K562 (cell line): ENCODE data around the gene COL20A1. TPM values are rescaled to one million over a fixed set of nuclear protein-coding genes. Genes with fewer than 3 reads are reported as not detected.
A peak's percentile ranks its signal among the peaks of the same experiment; 100 is the strongest.

Experiments
- BDP1 ChIP-seq: IDR thresholded peaks from 3 replicates; pipeline ENCODE4 v1.6.1; 2011; ENCODE audit not compliant: insufficient read length, insufficient read depth
- BHLHE40 ChIP-seq: IDR thresholded peaks from 2 replicates; pipeline ENCODE4 v1.6.1; 2011; ENCODE audit warnings: low read length, improper control_type of control experiment
- BRF1 ChIP-seq: IDR thresholded peaks from 3 replicates; pipeline ENCODE4 v1.6.1; 2011; ENCODE audit warnings: borderline replicate concordance, mild to moderate bottlenecking; ENCODE audit not compliant: insufficient read length; ENCODE audit errors: extremely low read depth
- CBFA2T3 ChIP-seq: fragments of 450-650 bp; IDR thresholded peaks from 2 replicates; pipeline ENCODE4 v1.6.1; 2017
- CTBP1 ChIP-seq: fragments of 450-650 bp; IDR thresholded peaks from 2 replicates; pipeline ENCODE4 v1.6.1; 2016; ENCODE audit warnings: borderline replicate concordance
- CTCF ChIP-seq, 3 experiments: IDR thresholded peaks in 2 of 3; conservative IDR thresholded peaks in 1 of 3; 2 replicates each; pipeline ENCODE4 v1.5.1; 2011 to 2012; ENCODE audit warnings: low read length in 3 of 3, mild to moderate bottlenecking in 3 of 3, control low read depth in 2 of 3, improper control_type of control experiment in 1 of 3, inconsistent platforms in 1 of 3, low read depth in 1 of 3, mixed read lengths in 1 of 3, moderate library complexity in 1 of 3; ENCODE audit not compliant: insufficient read depth in 2 of 3
- E2F5 ChIP-seq: sonication (generic); formaldehyde crosslinking; IDR thresholded peaks from 2 replicates; pipeline ENCODE4 v1.8.0; 2022; ENCODE audit warnings: mild to moderate bottlenecking, missing genetic modification reagents
- EP400 ChIP-seq: fragments of 450-650 bp; IDR thresholded peaks from 2 replicates; pipeline ENCODE4 v1.6.1; 2017; ENCODE audit warnings: antibody characterized with exemption, mild to moderate bottlenecking, moderate library complexity
- FUS ChIP-seq: fragments of 200-400 bp; formaldehyde crosslinking; optimal IDR thresholded peaks from 2 replicates; pipeline ENCODE3; 2017; ENCODE audit warnings: low read depth, low read length
- GABPB2 ChIP-seq: fragments of 250-450 bp; sonication (Bioruptor Pico); conservative IDR thresholded peaks from 2 replicates; pipeline ENCODE4 v1.5.1; 2021; ENCODE audit warnings: mild to moderate bottlenecking
- GTF2A2 ChIP-seq: IDR thresholded peaks from 2 replicates; pipeline ENCODE4 v1.6.1; 2016; ENCODE audit warnings: mild to moderate bottlenecking, missing genetic modification characterization, missing compliant biosample characterization
- HDAC8 ChIP-seq: fragments of 450-650 bp; IDR thresholded peaks from 2 replicates; pipeline ENCODE4 v1.6.1; 2016; ENCODE audit warnings: mild to moderate bottlenecking, missing genetic modification characterization, moderate library complexity, missing compliant biosample characterization
- ILK ChIP-seq: fragments of 450-650 bp; IDR thresholded peaks from 2 replicates; pipeline ENCODE4 v1.6.1; 2016; ENCODE audit warnings: missing genetic modification characterization, low read depth, mild to moderate bottlenecking, missing compliant biosample characterization, moderate library complexity, borderline replicate concordance
- IRF9 ChIP-seq: fragments of 450-650 bp; IDR thresholded peaks from 2 replicates; pipeline ENCODE4 v1.6.1; 2016; ENCODE audit warnings: missing biosample characterization, missing genetic modification characterization
- MLLT1 ChIP-seq, 2 experiments: fragments of 450-650 bp; IDR thresholded peaks; 2 replicates each; pipeline ENCODE4 v1.6.1; 2016
- NCOR1 ChIP-seq: fragments of 450-650 bp; IDR thresholded peaks from 2 replicates; pipeline ENCODE4 v1.6.1; 2016; ENCODE audit warnings: mild to moderate bottlenecking, moderate library complexity
- THRA ChIP-seq: fragments of 450-650 bp; IDR thresholded peaks from 2 replicates; pipeline ENCODE4 v1.6.1; 2017; ENCODE audit warnings: mild to moderate bottlenecking, moderate library complexity
- ZNF146 ChIP-seq: IDR thresholded peaks from one replicate; pipeline ENCODE4 v1.6.1; 2018; ENCODE audit warnings: missing compliant biosample characterization; ENCODE audit not compliant: unreplicated experiment
- ZNF324 ChIP-seq: fragments of 250-450 bp; sonication (Bioruptor Pico); IDR thresholded peaks from 2 replicates; pipeline ENCODE4 v1.4.0; 2020; ENCODE audit warnings: mild to moderate bottlenecking
- ZNF561 ChIP-seq: fragments of 450-650 bp; formaldehyde crosslinking; conservative IDR thresholded peaks from 2 replicates; pipeline ENCODE4 v1.4.0; 2020; ENCODE audit warnings: mild to moderate bottlenecking, moderate library complexity
- polyA plus RNA-seq, 8 experiments: library from polyadenylated mRNA; depleted of rRNA in 4 of 8; stranded (reverse) in 5 of 8; unstranded in 3 of 8; fragments of >200 nt; fragmentation: Nextera tagmentation in 2 of 8; fragmentation: Illumina TruSeq in 1 of 8; extraction: Ambion mirVana in 2 of 8; extraction: Trizol in 1 of 8; gene quantifications; 2 replicates each; pipeline versions ENCODE4 v1.2.1 to v1.2.3, GENCODE V29; 2011 to 2014; ENCODE audit warnings: inconsistent platforms in 1 of 8, missing spikeins in 1 of 8
- total RNA-seq, 7 experiments: library from RNA; depleted of rRNA in 6 of 7; stranded (reverse); fragments of >200 nt in 6 of 7; fragmentation: Illumina TruSeq in 2 of 7; extraction: Trizol in 2 of 7; gene quantifications; 2 replicates each; pipeline versions ENCODE4 v1.2.1 to v1.2.3, GENCODE V29; 2011 to 2021; ENCODE audit warnings: low replicate concordance in 1 of 7

Gene COL20A1
- total and polyA plus RNA-seq, 9 of the 15 experiments (the other 6 are each of a cell fraction or from before 2014, with no cell fraction given) = not detected

- TF ChIP-seq NCOR1 = no peak
- no peak for TF ChIP-seq FUS
- no peak for TF ChIP-seq MLLT1 (IDR thresholded peaks at IDR 0.05)
- no peak for TF ChIP-seq CBFA2T3
- TF ChIP-seq ILK (tag) = no peak
- peak; percentile 81 for TF ChIP-seq IRF9
- TF ChIP-seq CTBP1 = no peak
- no peak for TF ChIP-seq THRA
- no peak for TF ChIP-seq GABPB2 (CRISPR knock-in tag)
- TF ChIP-seq ZNF561 = no peak
- no peak for TF ChIP-seq BHLHE40
- no peak for TF ChIP-seq ZNF146 (CRISPR knock-in tag)
- 0 out of 2 replicates have a peak, but pooled peaks have one; percentile 24 for TF ChIP-seq ZNF324 (CRISPR knock-in tag)
- TF ChIP-seq GTF2A2 (tag) = 0 out of 2 replicates have a peak, but pooled peaks have one; percentile 37
- no peak for TF ChIP-seq BDP1
- TF ChIP-seq EP400 = no peak
- TF ChIP-seq E2F5 (CRISPR knock-in tag) = no peak
- TF ChIP-seq HDAC8 = peak; percentile 96
- no peak for TF ChIP-seq CTCF (IDR thresholded peaks at IDR 0.05 in 2 of 3, conservative IDR thresholded peaks at IDR 0.05 in 1 of 3; ENCODE audit: insufficient read depth in 2 of 3, low read depth in 1 of 3, low read length in 3 of 3)
- TF ChIP-seq BRF1 = no peak
Observed at GRCh38 chr20:63264000-63264399, 29.0 kb upstream of the COL20A1 start (continued).
